ENCODE results near the gene ATXN7L1. TPM values are rescaled to one million over a fixed set of nuclear protein-coding genes. Genes with fewer than 3 reads are reported as not detected.
"Not testable (repeated sequence)": the region's sequence is repeated elsewhere in the genome, so short reads cannot be mapped to it uniquely, and the experiment has no call there.

Gene ATXN7L1
- total RNA-seq, 1 donor: 17.3 TPM

GRCh38 chr7:105792488-105793370 is 83.7 kb downstream of the ATXN7L1 start:
- DNase-seq (ENCODE audit: low read depth): no peak
- no peak overlapping the region for H3K4me3 ChIP-seq (ENCODE audit: low read depth, low read length)
- TF ChIP-seq, protein P1, sequence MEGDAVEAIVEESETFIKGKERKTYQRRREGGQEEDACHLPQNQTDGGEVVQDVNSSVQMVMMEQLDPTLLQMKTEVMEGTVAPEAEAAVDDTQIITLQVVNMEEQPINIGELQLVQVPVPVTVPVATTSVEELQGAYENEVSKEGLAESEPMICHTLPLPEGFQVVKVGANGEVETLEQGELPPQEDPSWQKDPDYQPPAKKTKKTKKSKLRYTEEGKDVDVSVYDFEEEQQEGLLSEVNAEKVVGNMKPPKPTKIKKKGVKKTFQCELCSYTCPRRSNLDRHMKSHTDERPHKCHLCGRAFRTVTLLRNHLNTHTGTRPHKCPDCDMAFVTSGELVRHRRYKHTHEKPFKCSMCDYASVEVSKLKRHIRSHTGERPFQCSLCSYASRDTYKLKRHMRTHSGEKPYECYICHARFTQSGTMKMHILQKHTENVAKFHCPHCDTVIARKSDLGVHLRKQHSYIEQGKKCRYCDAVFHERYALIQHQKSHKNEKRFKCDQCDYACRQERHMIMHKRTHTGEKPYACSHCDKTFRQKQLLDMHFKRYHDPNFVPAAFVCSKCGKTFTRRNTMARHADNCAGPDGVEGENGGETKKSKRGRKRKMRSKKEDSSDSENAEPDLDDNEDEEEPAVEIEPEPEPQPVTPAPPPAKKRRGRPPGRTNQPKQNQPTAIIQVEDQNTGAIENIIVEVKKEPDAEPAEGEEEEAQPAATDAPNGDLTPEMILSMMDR (IDR thresholded peaks at IDR 0.05; ENCODE audit: insufficient read depth, low read depth, low read length): no peak

DNA sequence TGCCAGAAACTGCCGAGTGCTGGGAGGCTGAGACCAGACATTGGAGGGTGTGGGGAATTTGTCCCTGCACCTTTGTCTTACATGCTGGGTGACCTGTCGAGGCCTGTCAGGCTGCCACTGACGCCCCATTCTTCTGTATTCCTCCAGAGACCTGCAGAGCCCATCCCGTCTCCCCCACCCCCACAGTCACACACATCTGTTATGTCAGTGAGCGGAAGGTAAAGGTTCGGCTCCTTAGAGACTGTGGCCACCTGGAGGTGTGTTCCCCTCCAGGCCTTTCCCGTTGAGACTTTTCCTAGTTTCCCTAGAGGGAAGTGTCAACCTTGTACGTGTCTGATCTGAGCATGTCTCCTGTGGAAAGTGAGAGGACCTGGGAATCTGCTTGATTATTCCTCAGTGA is 84.5 kb downstream of the ATXN7L1 start:
- TF ChIP-seq, protein P1 (IDR thresholded peaks at IDR 0.05; ENCODE audit: insufficient read depth, low read depth, low read length): no peak
- no peak for DNase-seq (ENCODE audit: low read depth)
- no peak overlapping the region for H3K4me3 ChIP-seq (ENCODE audit: low read depth, low read length)

GRCh38 chr7:105790996-105791395 is 85.4 kb downstream of the ATXN7L1 start:
- DNase-seq (ENCODE audit: low read depth): no peak
- TF ChIP-seq, protein P1 (IDR thresholded peaks at IDR 0.05; ENCODE audit: insufficient read depth, low read depth, low read length): no peak
- H3K4me3 ChIP-seq (ENCODE audit: low read depth, low read length): no peak overlapping the region

DNA sequence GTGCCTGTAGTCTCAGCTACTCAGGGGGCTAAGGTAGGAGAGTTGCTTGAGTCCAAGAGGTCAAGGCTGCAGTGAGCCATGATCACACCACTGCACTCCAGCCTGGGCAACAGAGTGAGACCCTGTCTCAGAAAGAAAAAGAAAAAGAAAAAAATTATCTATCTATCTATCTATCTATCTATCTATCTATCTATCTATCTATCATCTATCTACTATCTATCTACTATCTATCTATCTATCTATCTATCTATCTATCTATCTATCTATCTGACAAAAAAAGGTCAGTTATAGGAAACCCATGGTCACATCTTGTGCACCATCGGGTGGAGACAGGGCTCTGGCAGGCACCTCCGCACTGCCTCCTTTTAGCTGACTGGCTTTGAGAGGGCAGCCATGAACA is 85.9 kb downstream of the ATXN7L1 start:
- DNase-seq (ENCODE audit: low read depth); H3K4me3 ChIP-seq (ENCODE audit: low read depth, low read length): not testable (repeated sequence)

DNA sequence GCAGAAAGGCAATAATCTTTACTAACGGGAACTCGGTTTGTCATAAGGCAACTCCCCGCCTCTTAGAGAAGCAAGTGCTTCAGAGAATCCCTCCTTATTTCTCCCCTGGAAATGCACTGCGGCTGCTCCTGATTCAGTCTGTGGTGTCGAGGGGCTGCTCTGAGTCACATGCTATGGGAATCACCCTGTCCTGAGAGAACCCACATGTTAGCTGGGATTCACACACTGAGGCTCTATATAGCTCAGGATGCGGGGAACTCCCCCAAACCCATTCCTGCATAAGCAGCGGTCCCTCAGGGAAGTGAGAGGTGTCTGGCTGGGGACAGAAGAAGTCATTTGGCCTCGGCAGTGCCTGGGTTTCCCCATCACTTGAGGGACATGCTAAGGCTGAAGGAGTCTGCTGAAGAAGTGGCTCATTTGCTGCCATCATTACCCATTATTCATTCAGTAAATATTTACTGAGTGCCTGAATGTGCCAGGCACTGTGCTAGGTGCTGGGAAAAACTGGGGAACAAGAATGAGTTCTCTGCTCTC is 87.5 kb downstream of the ATXN7L1 start:
- DNase-seq (ENCODE audit: low read depth): no peak
- TF ChIP-seq, protein P1 (IDR thresholded peaks at IDR 0.05; ENCODE audit: insufficient read depth, low read depth, low read length): no peak
- no peak overlapping the region for H3K4me3 ChIP-seq (ENCODE audit: low read depth, low read length)

DNA sequence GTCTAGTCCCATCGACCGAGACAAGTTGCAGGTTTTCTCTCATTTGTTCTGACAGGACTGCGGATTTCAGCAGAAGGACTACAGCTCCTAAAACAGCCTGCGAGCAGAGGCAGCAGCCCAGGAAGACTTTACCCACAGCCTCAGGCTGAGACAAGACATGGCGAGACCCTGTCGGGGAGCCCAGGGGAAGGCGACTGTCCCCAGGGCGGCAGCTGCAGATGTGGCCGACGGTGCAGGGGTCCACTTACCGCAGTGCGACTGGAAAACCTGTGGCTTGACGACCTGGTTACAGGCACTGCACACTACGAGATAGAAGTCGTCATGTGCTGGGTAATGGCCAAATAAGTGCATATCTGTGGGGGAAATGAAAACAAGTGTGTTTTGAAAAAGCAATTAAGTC is 88.0 kb downstream of the ATXN7L1 start:
- DNase-seq (ENCODE audit: low read depth): no peak
- no peak overlapping the region for H3K4me3 ChIP-seq (ENCODE audit: low read depth, low read length)
- TF ChIP-seq, protein P1 (IDR thresholded peaks at IDR 0.05; ENCODE audit: insufficient read depth, low read depth, low read length): no peak

DNA sequence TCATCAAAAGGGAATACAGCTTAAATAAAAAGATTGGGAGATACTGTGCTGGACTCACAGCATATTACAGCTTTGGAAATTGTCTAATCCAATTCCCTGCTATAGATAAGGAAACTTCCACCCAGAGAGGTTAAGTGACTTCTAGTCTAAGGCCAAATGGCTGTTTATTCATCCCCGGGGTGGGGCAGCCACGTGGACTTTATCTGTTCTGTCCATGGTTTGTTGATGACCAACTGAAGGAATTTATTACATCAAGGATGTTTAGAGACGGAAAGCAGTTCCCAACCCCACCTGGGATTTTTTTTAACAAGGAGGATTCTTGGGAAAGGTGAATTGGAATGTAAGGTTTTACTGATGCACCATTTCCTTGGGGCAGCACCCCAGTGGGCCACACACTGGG is 88.6 kb downstream of the ATXN7L1 start:
- TF ChIP-seq, protein P1 (IDR thresholded peaks at IDR 0.05; ENCODE audit: insufficient read depth, low read depth, low read length): no peak
- H3K4me3 ChIP-seq (ENCODE audit: low read depth, low read length): no peak overlapping the region
- DNase-seq (ENCODE audit: low read depth): no peak

Data from fibroblast of villous mesenchyme (primary cell).